ENCODE measurements around the gene COL6A1.
"Not testable (repeated sequence)": the region's sequence is repeated elsewhere in the genome, so short reads cannot be mapped to it uniquely, and the experiment has no call there.

COL6A1 gene

GRCh38 chr21:46046471-46046870 lies 64.9 kb downstream of the COL6A1 start:
- no peak for DNase-seq (ENCODE audit: low read depth)
- H3K4me3 ChIP-seq (ENCODE audit: low read depth, low read length): no peak overlapping the region
- TF ChIP-seq CTCF (IDR thresholded peaks at IDR 0.05; ENCODE audit: control insufficient read depth, extremely low read depth, insufficient read depth): no peak

GRCh38 chr21:46046906-46047305 lies 65.3 kb downstream of the COL6A1 start:
- DNase-seq (ENCODE audit: low read depth): not testable (repeated sequence)

GRCh38 chr21:46048926-46049889 lies 67.6 kb downstream of the COL6A1 start:
- DNase-seq (ENCODE audit: low read depth): no peak
- no peak overlapping the region for H3K4me3 ChIP-seq (ENCODE audit: low read depth, low read length)
- TF ChIP-seq CTCF (IDR thresholded peaks at IDR 0.05; ENCODE audit: control insufficient read depth, extremely low read depth, insufficient read depth): no peak

More at GRCh38 chr21:46046906-46047305, 65.3 kb downstream of the COL6A1 start:
- H3K4me3 ChIP-seq (ENCODE audit: low read depth, low read length): not testable (repeated sequence)

- no peak overlapping the region for H3K4me3 ChIP-seq (ENCODE audit: low read depth, low read length)
- DNase-seq (ENCODE audit: low read depth): no peak
- TF ChIP-seq CTCF (IDR thresholded peaks at IDR 0.05; ENCODE audit: control insufficient read depth, extremely low read depth, insufficient read depth): no peak
Observed at GRCh38 chr21:46049890-46050667, 68.5 kb downstream of the COL6A1 start.

GRCh38 chr21:46050668-46051378 lies 69.3 kb downstream of the COL6A1 start:
- H3K4me3 ChIP-seq (ENCODE audit: low read depth, low read length): no peak overlapping the region
- no peak for DNase-seq (ENCODE audit: low read depth)
- TF ChIP-seq CTCF (IDR thresholded peaks at IDR 0.05; ENCODE audit: control insufficient read depth, extremely low read depth, insufficient read depth): no peak

- no peak overlapping the region for H3K4me3 ChIP-seq (ENCODE audit: low read depth, low read length)
- DNase-seq (ENCODE audit: low read depth): no peak
- TF ChIP-seq CTCF (IDR thresholded peaks at IDR 0.05; ENCODE audit: control insufficient read depth, extremely low read depth, insufficient read depth): no peak
Observed at GRCh38 chr21:46051379-46051770, 69.8 kb downstream of the COL6A1 start.
